Inferior parietal cortex (tissue), 1 donor: ENCODE measurements around the gene CD200R1L.

Source experiments
- DNase-seq: peaks from one replicate; pipeline ENCODE4 v3.0.0-alpha.2; 2016; ENCODE audit errors: extremely low spot score

CD200R1L gene

GRCh38 chr3:112822064-112823055, 24.3 kb downstream of the CD200R1L start:
- DNase-seq, result no peak

GRCh38 chr3:112818289-112818688, 28.4 kb downstream of the CD200R1L start:
- DNase-seq, result no peak

DNA sequence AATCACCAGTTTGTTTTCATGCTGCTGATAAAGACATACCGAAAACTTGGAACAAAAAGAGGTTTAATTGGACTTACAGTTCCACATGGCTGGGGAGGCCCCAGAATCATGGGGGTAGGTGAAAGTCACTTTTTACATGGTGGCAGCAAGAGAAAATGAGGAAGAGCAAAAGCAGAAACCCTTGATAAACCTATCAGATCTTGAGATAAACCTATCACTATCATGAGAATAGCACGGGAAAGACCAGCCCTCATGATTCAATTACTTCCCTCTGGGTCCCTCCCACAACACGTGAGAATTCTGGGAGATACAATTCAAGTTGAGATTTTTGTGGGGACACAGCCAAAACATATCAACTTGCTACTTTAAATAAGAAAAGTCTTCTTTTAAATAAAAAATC, 28.9 kb downstream of the CD200R1L start:
- no peak for DNase-seq

GRCh38 chr3:112817271-112817670, 29.4 kb downstream of the CD200R1L start:
- DNase-seq, result no peak

DNA sequence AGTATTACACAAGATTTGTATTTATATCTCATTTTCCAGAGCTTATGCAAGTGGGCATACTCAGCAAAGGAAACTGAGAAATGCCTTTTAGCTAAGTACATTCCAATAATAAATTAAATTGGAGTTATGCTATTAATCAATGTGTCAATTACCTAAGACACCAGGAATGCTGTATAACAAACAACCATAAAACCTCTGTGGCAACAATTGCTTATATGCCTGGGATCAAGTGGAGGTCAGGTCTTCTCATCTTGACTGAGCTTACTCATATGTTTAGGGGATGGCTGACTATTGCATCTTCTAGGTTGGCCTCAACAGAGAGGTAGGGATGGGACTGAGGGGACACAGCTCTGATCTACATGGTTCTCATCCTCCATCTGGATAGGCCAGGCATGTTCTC, 30.7 kb downstream of the CD200R1L start:
- no peak for DNase-seq

GRCh38 chr3:112814266-112814665, 32.4 kb downstream of the CD200R1L start:
- DNase-seq, result peak; percentile 47

DNA sequence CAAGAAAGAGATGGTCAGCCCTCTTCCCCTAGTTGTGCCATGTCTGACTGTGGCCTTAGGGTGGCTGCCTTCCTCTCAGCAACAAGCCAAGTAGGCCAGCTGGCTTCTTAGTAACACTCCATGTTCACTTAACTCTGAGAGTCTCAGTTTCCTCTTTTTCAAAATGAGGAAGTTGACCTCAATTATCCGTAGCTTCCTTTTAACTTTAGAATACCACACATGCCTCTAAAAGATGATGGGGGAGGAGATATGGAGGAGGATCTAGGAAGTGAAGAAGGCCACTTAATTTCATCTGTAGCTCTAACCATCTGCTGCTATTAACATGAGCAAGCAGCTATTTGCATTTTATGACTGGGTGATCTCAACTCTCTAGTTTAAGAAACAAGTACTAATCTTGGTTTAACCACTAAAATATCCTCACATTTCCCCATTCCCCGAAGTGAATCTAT, 32.9 kb downstream of the CD200R1L start:
- DNase-seq, result peak; percentile 25

DNA sequence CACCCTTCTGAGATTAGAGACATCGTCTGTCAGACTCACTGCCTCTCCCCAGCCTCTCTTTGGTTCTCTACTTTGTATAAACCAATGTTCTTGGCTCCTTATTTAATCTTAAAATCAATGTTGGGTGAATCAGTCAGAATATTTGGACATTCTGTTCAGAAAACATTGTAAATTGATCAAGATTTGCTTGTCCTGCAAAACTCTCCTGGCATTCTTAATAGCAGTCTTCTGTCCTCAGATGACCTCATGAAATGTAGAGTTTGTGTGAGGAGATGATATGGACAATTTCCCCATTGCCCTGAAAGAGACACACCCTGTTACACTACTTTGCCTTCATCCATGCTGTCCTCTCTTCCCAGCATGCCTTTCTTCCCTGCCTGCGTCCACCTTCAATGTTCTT, 33.6 kb downstream of the CD200R1L start:
- no peak for DNase-seq

DNA sequence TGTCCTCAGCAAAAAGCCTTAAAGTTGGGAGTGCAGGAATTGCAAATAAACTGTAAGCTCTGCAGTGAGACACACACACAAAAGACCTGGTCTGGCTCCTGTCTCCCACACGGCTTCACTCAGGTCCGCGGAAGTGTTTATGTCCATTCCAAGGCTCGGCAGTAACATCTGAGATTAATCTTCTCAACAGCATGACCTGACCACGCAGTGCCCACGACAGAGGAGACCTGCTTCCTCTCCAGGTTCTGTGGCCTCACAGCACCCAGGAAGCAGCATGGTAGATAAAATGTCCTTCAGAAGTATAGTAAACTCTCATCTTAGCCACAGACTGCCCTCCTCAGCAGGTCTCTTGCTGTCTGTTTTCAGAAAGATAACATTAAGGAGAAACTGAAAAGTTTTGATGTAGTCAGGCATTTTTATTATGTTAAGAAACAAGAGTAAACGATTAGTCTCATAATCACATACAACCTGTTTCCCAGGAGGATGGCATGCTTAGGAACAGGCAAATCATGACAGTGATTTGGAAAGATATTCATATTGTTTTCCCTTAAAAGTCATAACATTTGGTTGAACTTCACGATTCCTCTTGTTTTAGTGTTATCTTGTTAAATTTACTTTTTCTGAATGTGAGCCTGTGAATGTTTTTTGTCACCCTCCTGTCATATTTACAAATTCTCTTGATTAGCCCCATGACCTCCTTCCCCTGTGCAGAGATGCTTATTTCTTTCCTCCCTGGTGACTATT, 34.6 kb downstream of the CD200R1L start:
- no peak for DNase-seq

DNA sequence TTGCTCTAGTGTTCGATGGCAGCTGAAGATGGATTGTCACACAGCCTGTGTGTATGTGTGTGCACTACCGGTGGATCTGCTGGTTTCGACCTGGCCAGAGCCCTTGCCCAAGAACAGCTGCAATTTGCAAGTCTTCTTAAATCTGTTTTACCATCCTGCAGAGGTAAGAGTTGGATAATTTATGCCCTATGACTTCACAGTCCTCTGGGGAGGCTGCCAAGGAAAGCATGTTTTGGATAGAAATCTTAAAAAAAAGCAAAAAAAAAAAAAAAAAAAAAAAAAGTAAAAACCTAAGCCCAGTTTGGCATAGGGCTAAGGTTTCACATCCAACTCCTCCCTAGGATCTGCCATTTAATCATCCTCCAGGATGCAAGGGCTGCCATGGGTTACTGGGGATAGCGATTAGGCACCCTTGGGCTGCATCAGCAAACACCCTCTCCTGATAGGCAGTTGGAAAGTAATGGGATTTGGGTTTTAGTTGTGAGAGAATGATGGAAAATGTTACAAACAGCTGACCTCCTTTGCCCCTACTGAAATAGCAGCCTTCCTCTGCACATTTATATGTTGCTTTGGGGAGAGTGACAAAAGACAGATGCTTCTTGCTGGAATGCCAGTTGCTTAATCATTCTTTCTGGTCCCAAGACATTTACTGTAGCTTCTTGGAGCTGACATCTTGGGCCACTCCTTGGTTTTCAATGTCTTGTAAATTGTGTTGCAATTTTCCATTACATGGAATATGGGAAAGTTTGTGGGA, 35.4 kb downstream of the CD200R1L start:
- no peak for DNase-seq

DNA sequence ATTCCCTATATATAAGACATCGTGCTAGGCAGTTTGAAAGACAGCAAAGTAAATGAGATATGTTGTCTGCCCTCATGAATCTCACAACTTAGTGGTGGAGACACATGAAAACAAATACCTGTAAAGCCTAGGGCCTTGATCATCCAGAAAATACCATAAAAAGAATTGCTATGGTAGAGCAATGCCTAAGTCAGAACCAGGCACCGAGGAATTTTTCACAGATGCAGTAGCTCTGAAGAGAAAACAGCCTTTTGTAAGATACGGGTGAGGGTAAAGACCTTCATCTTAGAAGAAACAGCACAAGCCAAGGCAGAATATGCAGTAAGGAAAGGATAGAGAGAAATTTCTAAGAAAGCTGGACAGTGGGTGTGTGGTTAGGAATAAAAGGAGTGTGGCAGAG, 36.1 kb downstream of the CD200R1L start:
- DNase-seq, result no peak

- no peak for DNase-seq
Observed at GRCh38 chr3:112808136-112808535, 38.5 kb downstream of the CD200R1L start.

DNA sequence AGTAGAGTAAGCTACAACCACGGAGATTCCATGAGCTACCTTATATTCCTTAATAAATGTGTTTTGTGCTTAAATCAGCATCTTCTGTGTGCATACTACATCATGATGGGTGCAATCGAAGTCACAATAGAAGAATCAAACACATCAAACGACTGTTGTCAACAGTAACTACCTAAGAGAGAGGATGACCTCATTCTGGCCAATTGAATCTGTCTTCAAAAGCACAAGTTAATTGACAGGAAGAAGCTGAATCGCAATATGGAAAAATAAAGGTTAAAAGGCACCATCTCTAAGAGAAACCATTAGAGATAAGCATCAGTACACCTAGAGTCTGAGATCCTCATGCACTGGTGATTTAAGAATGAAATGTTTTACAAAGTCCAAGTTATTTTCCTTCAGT, 39.0 kb downstream of the CD200R1L start:
- DNase-seq, result no peak

- DNase-seq, result no peak
Observed at GRCh38 chr3:112806903-112807302, 39.8 kb downstream of the CD200R1L start.

- DNase-seq, result no peak
Observed at GRCh38 chr3:112805126-112805525, 41.5 kb downstream of the CD200R1L start.

DNA sequence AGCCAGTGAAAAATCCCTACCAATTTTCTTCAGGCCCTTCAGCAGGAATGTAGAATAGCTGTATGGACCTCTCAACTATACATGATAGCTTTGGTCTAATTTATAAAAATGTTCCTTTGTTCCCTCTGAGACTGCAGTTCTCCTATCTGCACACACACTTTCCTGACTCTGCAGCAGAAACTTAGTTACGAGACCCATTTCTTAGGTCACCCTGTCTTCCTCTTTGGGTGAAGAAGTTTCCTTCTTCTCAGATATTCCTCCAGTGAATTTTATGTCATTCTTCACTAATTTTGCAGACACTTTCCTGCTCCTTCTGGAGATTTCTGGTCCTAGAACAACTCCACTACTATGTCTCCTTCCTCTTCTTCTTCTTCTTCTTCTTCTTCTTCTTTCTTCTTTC, 42.6 kb downstream of the CD200R1L start:
- DNase-seq, result no peak

GRCh38 chr3:112803467-112803866, 43.2 kb downstream of the CD200R1L start:
- DNase-seq, result no peak

- no peak for DNase-seq
Observed at GRCh38 chr3:112802338-112802737, 44.3 kb downstream of the CD200R1L start.

- no peak for DNase-seq
Observed at GRCh38 chr3:112799946-112800345, 46.7 kb downstream of the CD200R1L start.

- DNase-seq, result no peak
Observed at GRCh38 chr3:112794622-112795172, 52.0 kb downstream of the CD200R1L start.

DNA sequence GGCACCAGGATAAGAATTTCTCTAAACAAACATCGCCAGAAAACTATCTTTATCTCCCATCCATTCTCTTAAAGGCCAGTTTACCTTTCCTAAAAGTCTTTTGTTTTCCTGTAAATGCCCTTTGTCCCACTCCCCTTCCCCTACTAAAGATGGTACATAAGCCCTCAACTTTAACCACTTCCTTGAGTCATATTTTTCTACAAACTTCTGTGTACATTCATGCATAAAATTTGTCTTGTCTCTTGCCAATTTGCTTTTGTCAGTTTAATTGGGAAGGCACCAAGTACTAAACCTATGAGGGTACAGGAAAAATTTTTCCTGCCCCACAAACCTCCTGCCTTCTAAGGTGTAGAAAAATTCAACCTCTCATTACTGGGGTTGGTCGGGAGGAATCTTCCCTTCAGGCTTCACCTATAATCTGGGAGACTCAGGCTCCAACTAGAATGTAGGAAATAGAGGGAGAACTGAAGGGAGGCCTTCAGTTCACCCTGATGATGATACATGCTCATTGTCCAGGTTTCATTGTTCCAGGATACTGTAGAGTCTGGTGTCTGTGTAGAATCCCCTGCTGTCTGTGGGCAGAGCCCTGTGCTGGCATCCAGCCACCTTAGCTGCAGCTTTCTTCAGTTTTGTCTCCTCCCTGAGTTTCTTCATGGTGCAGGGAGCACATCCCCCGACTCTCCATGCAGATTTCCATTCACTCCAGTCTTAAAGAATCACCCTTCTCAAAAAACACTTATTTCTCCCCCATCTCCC, 53.2 kb downstream of the CD200R1L start:
- DNase-seq, result no peak
